ENCODE data around the gene OPHN1. TPM values are rescaled to one million over a fixed set of nuclear protein-coding genes. Genes with fewer than 3 reads are reported as not detected.

OPHN1 gene
- total and polyA plus RNA-seq, 10 of the 15 experiments (the other 5 are each of a cell fraction or from before 2014, with no cell fraction given): under 0.01 to 0.03 (median 0.03) TPM; not detected in 6

DNA sequence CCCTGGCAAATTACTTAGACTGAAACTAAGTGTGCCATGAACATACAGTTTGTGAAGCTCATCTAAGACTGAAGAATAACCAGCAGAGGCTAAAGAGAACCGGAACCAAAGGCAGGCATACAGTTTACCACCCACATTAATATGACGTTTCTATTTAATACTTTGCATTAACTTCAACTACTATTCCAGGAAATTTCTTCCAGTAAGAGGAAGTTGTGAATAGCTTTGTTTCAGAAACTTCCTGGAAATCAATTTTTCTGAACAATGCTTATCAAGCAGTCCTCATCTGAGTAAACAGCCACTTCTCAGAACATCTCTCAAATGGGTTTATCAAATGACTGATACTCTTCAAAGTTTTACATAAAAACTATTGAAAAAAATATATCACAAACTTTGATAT is 252.7 kb downstream of the OPHN1 start:
- DNase-seq (ENCODE audit: low read depth, low spot score): no peak
- ChIA-PET POLR2A (no interaction called here), CTCF (no interaction called here), SMC1A (ENCODE audit: uncharacterized antibody, unreplicated experiment) (no interaction called here), RAD21 (ENCODE audit: unreplicated experiment) (no interaction called here)
- no peak overlapping the region for H3K9ac ChIP-seq (ENCODE audit: control insufficient read depth, insufficient read depth, low read length)
- no peak overlapping the region for H2AFZ ChIP-seq (ENCODE audit: control insufficient read depth, low read depth, low read length)
- H3K79me2 ChIP-seq (ENCODE audit: control insufficient read depth, insufficient read depth, low read length): no peaks in the 10 kb centered on the region
- H3K9me3 ChIP-seq (replicated peaks; ENCODE audit: control insufficient read depth, insufficient read depth, low read length): no peaks in the 10 kb centered on the region
- H3K4me3 ChIP-seq: no peak overlapping the region
- no peak for TF ChIP-seq SREBF2 (IDR thresholded peaks at IDR 0.05; ENCODE audit: low read length)
- in situ Hi-C loops (cut with MboI) (loop anchor here (25.0 kb wide), 1 partner anchor 1107 kb away; no protein-coding TSS in a partner anchor), intact Hi-C loops (cut with micrococcal nuclease; ENCODE audit: unreplicated experiment) (no loop called here)
- no peak overlapping the region for H3K4me2 ChIP-seq (ENCODE audit: control insufficient read depth, insufficient read depth)
- H3K36me3 ChIP-seq (ENCODE audit: control insufficient read depth in 2 of 2, insufficient read depth in 2 of 2, low read length in 1 of 2): no peaks in the 10 kb centered on the region
- H4K20me1 ChIP-seq (ENCODE audit: control insufficient read depth, insufficient read depth): no peaks in the 10 kb centered on the region
- no peak for FAIRE-seq
- ATAC-seq: no peak
- H3K4me1 ChIP-seq (ENCODE audit: control insufficient read depth, insufficient read depth, low read length): no peaks in the 10 kb centered on the region
- no peak overlapping the region for H3K27ac ChIP-seq (ENCODE audit: control insufficient read depth, insufficient read depth)
- BruUV-seq (replicated peaks): no TSS peak
- 0% methylated on average over 2 of the region's 2 CpGs for WGBS (ENCODE audit: insufficient coverage, insufficient replicate concordance, low lambda C conversion rate, missing lambda C conversion rate)
- H3K27me3 ChIP-seq (replicated peaks in 1 of 2; ENCODE audit: control insufficient read depth in 2 of 2, insufficient read depth in 2 of 2, low read length in 1 of 2): no peaks in the 10 kb centered on the region

- Histone ChIP-seq H3K27me3 (replicated peaks in 1 of 2; ENCODE audit: control insufficient read depth in 2 of 2, insufficient read depth in 2 of 2, low read length in 1 of 2) (no peaks in the 10 kb centered on the region), H3K79me2 (ENCODE audit: control insufficient read depth, insufficient read depth, low read length) (no peaks in the 10 kb centered on the region), H3K4me2 (ENCODE audit: control insufficient read depth, insufficient read depth) (no peak overlapping the region), H3K4me3 (no peak overlapping the region), H3K9ac (ENCODE audit: control insufficient read depth, insufficient read depth, low read length) (no peak overlapping the region), H3K27ac (ENCODE audit: control insufficient read depth, insufficient read depth) (no peak overlapping the region), H2AFZ (ENCODE audit: control insufficient read depth, low read depth, low read length) (no peak overlapping the region), H3K4me1 (ENCODE audit: control insufficient read depth, insufficient read depth, low read length) (no peaks in the 10 kb centered on the region), H3K9me3 (replicated peaks; ENCODE audit: control insufficient read depth, insufficient read depth, low read length) (no peaks in the 10 kb centered on the region), H4K20me1 (ENCODE audit: control insufficient read depth, insufficient read depth) (no peaks in the 10 kb centered on the region), H3K36me3 (ENCODE audit: control insufficient read depth in 2 of 2, insufficient read depth in 2 of 2, low read length in 1 of 2) (no peaks in the 10 kb centered on the region)
- intact Hi-C loops (cut with micrococcal nuclease; ENCODE audit: unreplicated experiment): no loop called here
- ChIA-PET SMC1A (ENCODE audit: uncharacterized antibody, unreplicated experiment) (no interaction called here), POLR2A (no interaction called here), CTCF (no interaction called here), RAD21 (ENCODE audit: unreplicated experiment) (no interaction called here)
- in situ Hi-C loops (cut with MboI): loop anchor here (25.0 kb wide), 1 partner anchor 1108 kb away; no protein-coding TSS in a partner anchor
- no peak for FAIRE-seq
- no peak for ATAC-seq
- WGBS (ENCODE audit: insufficient coverage, insufficient replicate concordance, low lambda C conversion rate, missing lambda C conversion rate): 19% methylated on average over 1 of the region's 1 CpG
- BruUV-seq (replicated peaks): no TSS peak
- no peak for DNase-seq (ENCODE audit: low read depth, low spot score)
- TF ChIP-seq MYB (IDR thresholded peaks at IDR 0.05; ENCODE audit: borderline replicate concordance, low read depth, low read length): no peak
- TF ChIP-seq POLR2AphosphoS5 (IDR thresholded peaks at IDR 0.05; ENCODE audit: low read length): no peak
- TF ChIP-seq, protein P1, sequence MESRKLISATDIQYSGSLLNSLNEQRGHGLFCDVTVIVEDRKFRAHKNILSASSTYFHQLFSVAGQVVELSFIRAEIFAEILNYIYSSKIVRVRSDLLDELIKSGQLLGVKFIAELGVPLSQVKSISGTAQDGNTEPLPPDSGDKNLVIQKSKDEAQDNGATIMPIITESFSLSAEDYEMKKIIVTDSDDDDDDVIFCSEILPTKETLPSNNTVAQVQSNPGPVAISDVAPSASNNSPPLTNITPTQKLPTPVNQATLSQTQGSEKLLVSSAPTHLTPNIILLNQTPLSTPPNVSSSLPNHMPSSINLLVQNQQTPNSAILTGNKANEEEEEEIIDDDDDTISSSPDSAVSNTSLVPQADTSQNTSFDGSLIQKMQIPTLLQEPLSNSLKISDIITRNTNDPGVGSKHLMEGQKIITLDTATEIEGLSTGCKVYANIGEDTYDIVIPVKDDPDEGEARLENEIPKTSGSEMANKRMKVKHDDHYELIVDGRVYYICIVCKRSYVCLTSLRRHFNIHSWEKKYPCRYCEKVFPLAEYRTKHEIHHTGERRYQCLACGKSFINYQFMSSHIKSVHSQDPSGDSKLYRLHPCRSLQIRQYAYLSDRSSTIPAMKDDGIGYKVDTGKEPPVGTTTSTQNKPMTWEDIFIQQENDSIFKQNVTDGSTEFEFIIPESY (IDR thresholded peaks at IDR 0.05): no peak
- TF ChIP-seq SUZ12 (IDR thresholded peaks at IDR 0.05; ENCODE audit: unreplicated experiment): no peak
- TF ChIP-seq TAF1 (IDR thresholded peaks at IDR 0.05; ENCODE audit: borderline replicate concordance, low read depth, low read length): no peak
- no peak for TF ChIP-seq IKZF1 (conservative IDR thresholded peaks at IDR 0.05)
- no peak for TF ChIP-seq USF2 (IDR thresholded peaks at IDR 0.05; ENCODE audit: borderline replicate concordance, low read depth, low read length)
- no peak for TF ChIP-seq MEF2B (IDR thresholded peaks at IDR 0.05; ENCODE audit: partially characterized antibody, poor library complexity, severe bottlenecking)
- TF ChIP-seq SMAD1 (IDR thresholded peaks at IDR 0.05; ENCODE audit: low read depth, partially characterized antibody): no peak
- no peak for TF ChIP-seq RELA (IDR thresholded peaks at IDR 0.05; ENCODE audit: borderline replicate concordance, partially characterized antibody)
- no peak for TF ChIP-seq SRF (IDR thresholded peaks at IDR 0.05; ENCODE audit: low read depth in 2 of 2, low read length in 2 of 2)
- no peak for TF ChIP-seq PKNOX1 (IDR thresholded peaks at IDR 0.05)
- no peak for TF ChIP-seq CHD4 (IDR thresholded peaks at IDR 0.05)
These were observed 253.9 kb downstream of the OPHN1 start for GRCh38 chrX:68179355-68179754.
